Measurements from ENCODE around the gene COL17A1. TPM values are rescaled to one million over a fixed set of nuclear protein-coding genes. Genes with fewer than 3 reads are reported as not detected.

Gene COL17A1
- total RNA-seq, 4 donors from 2014 or later: under 0.01 to 2.9 (median 0.98) TPM; not detected in 1

GRCh38 chr10:104005172-104005863 lies 80.4 kb downstream of the COL17A1 start:
- no peak for TF ChIP-seq POLR2A (IDR thresholded peaks at IDR 0.05)
- TF ChIP-seq CTCF (IDR thresholded peaks at IDR 0.05): no peak
- peaks cover 0 to 1% of the 10 kb centered on the region in 2 donors for H3K36me3 ChIP-seq

GRCh38 chr10:104002911-104003310 lies 82.8 kb downstream of the COL17A1 start:
- H3K27me3 ChIP-seq: no peaks in the 10 kb centered on the region
- no peak overlapping the region for H3K4me3 ChIP-seq
- intact Hi-C loops (cut with DNase I; ENCODE audit: low total_unique reads): no loop called here
- no peaks in the 10 kb centered on the region for H3K4me1 ChIP-seq
- peaks cover 0 to 2% of the 10 kb centered on the region in 2 donors for H3K36me3 ChIP-seq
- no peaks in the 10 kb centered on the region for H3K9me3 ChIP-seq
- no peak for TF ChIP-seq CTCF (IDR thresholded peaks at IDR 0.05)
- no peak for TF ChIP-seq POLR2A (IDR thresholded peaks at IDR 0.05)
- no peak for DNase-seq
- no peak overlapping the region for H3K27ac ChIP-seq

More at GRCh38 chr10:104005172-104005863, 80.4 kb downstream of the COL17A1 start:
- no peaks in the 10 kb centered on the region for H3K9me3 ChIP-seq
- intact Hi-C loops (cut with DNase I; ENCODE audit: low total_unique reads): no loop called here
- no peak for DNase-seq
- no peak overlapping the region for H3K4me3 ChIP-seq
- H3K27me3 ChIP-seq: no peaks in the 10 kb centered on the region
- H3K27ac ChIP-seq: no peak overlapping the region
- no peaks in the 10 kb centered on the region for H3K4me1 ChIP-seq

GRCh38 chr10:103998805-103999204 lies 86.9 kb downstream of the COL17A1 start:
- Histone ChIP-seq H3K27ac (no peak overlapping the region), H3K4me1 (no peaks in the 10 kb centered on the region), H3K9me3 (no peaks in the 10 kb centered on the region), H3K36me3 (peaks cover 0 to 2% of the 10 kb centered on the region in 2 donors), H3K27me3 (no peaks in the 10 kb centered on the region), H3K4me3 (no peak overlapping the region)
- no peak for DNase-seq
- intact Hi-C loops (cut with DNase I; ENCODE audit: low total_unique reads): no loop called here
- TF ChIP-seq POLR2A (IDR thresholded peaks at IDR 0.05) (no peak), CTCF (IDR thresholded peaks at IDR 0.05) (no peak)

- no peaks in the 10 kb centered on the region for H3K9me3 ChIP-seq
- H3K27ac ChIP-seq: no peak overlapping the region
- H3K36me3 ChIP-seq: no peaks in the 10 kb centered on the region
- no peak for TF ChIP-seq POLR2A (IDR thresholded peaks at IDR 0.05)
- no peak for TF ChIP-seq CTCF (IDR thresholded peaks at IDR 0.05)
- H3K4me1 ChIP-seq: peaks cover 0 to 12% of the 10 kb centered on the region in 2 donors
- no peak overlapping the region for H3K4me3 ChIP-seq
- intact Hi-C loops (cut with DNase I; ENCODE audit: low total_unique reads): no loop called here
- DNase-seq: no peak
- H3K27me3 ChIP-seq: no peaks in the 10 kb centered on the region
These were observed 90.5 kb downstream of the COL17A1 start for GRCh38 chr10:103995134-103995533.

GRCh38 chr10:103991393-103992128 lies 94.1 kb downstream of the COL17A1 start:
- no peak overlapping the region for H3K4me3 ChIP-seq
- no peaks in the 10 kb centered on the region for H3K36me3 ChIP-seq
- no peaks in the 10 kb centered on the region for H3K9me3 ChIP-seq
- no peaks in the 10 kb centered on the region for H3K27me3 ChIP-seq
- peaks cover 3 to 12% of the 10 kb centered on the region in 2 donors for H3K4me1 ChIP-seq
- H3K27ac ChIP-seq: no peak overlapping the region
- intact Hi-C loops (cut with DNase I; ENCODE audit: low total_unique reads): no loop called here
- no peak for DNase-seq
- TF ChIP-seq POLR2A (IDR thresholded peaks at IDR 0.05) (no peak), CTCF (IDR thresholded peaks at IDR 0.05) (no peak)

Data from uterus (tissue), 4 donors.